HG03378 (cell line): ENCODE measurements around the gene HEXIM2.
"Not testable (repeated sequence)": the region's sequence is repeated elsewhere in the genome, so short reads cannot be mapped to it uniquely, and the experiment has no call there.

Experiments used
- ATAC-seq: cut with Tn5 transposase; IDR thresholded peaks from one replicate; pipeline ENCODE4 v1.9.1; 2021; ENCODE audit warnings: mild to moderate bottlenecking, moderate library complexity; ENCODE audit not compliant: unreplicated experiment

The HEXIM2 gene

DNA sequence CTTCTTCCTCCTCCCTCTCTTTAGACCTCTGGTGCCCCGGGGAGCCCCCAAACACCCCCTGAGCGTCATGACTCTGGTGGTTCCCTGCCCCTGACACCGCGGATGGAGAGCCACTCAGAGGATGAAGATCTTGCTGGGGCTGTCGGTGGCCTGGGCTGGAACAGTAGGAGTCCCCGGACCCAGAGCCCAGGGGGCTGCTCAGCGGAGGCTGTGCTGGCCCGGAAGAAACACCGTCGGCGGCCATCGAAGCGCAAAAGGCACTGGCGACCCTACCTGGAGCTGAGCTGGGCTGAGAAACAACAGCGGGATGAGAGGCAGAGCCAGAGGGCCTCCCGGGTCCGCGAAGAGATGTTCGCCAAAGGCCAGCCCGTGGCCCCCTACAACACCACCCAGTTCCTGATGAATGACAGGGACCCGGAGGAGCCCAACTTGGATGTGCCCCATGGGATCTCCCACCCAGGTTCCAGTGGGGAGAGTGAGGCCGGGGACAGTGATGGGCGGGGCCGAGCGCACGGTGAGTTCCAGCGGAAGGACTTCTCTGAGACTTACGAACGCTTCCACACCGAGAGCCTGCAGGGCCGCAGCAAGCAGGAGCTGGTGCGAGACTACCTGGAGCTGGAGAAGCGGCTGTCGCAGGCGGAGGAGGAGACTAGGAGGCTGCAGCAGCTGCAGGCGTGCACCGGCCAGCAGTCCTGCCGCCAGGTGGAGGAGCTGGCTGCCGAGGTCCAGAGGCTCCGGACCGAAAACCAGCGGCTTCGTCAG lies 7.5 kb downstream of the HEXIM2 start:
- ATAC-seq, result no peak

DNA sequence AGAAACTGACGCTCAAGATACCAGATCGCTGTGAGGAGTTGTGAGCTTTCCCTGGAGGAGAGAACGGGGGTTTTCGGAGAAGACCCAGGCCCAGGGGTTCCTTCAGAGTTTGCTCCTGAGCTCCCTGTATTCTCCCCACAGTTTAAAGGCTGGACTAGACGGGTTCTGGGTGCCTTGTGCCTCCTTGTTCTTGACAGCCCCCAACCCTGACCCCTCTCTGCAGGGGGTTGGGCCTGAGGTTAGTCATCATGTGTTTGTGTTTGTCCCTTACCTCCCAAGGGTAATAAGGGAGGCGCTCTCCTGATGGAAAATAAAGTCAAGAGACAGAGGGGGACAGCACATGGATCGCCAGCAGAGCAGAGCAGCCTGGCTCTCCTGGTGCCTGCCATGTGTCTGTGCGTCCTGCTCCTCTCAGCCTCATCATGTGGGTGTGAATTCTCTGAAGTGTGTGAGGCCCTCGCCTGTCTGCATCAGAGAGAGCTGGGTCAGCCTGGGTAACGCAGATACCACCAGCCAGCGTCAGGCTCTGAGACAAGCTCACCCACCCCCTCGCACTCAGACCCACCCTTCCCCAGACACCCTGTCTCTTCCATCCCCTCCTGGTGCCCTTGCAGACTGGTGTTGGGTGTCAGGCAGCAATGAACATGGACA lies 8.7 kb downstream of the HEXIM2 start:
- ATAC-seq, result no peak

DNA sequence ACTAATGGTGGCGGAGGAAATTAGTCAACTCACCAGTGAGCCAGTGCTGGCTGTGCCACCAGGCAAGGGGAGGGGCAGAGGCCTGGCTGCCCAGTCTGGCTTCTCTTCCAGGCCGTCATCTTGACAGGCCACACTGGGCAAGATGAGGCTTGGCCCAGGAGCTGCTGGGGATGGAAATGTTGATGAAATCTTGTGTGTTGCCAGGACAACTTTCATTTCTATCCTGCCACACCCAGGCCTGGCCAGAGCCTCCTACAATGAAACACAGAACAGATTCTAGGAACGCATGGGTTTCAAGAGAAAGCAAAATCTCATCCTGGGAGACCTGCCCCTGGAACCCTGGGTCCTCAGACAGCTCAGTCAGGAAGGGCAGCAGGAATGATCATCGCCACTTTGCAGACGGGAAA lies 9.3 kb downstream of the HEXIM2 start:
- no peak for ATAC-seq

DNA sequence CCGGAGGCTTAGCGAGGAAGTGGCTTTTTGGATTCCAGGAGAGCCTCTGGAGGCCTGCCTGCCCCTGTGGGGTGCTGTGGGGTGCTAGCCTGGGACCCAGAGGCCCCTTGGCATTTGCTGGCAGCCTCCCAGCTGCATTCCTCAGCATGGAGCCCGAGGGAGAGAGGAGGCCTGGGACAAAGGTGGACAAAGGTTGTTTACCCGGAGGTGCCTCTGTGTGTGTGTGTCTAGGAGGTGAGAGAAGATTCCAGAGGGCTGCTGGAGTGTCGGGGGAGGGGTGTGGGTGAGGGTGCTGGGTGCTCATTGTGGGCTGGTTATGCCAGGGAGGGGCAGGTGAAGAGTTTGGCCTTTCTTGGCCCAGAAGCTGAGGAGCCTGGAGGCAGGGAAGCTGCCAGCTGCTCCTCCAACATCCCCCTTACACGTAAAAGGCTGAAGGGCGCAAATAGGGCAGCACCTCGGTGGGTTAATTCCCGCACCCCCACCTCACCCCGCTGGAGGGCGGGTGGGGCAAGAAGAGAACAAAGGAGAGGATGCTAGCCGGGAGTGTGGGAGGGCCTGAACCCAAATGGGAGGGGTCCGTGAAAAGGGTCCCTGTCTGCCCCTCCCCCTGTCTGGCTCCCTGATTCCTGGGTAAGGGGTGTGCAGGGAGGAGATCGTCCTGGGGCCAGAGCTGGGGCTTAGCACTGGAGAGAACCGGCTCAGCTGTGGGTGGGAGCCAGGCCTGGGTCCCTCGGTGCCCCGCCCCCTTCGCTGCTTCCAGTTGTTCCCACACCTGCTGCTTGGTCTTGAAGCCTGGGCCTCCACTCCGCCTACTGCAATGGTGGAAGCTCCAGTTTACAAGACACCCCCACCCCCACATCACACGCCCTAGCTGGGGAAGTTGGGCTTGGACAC lies 9.9 kb downstream of the HEXIM2 start:
- no peak for ATAC-seq

DNA sequence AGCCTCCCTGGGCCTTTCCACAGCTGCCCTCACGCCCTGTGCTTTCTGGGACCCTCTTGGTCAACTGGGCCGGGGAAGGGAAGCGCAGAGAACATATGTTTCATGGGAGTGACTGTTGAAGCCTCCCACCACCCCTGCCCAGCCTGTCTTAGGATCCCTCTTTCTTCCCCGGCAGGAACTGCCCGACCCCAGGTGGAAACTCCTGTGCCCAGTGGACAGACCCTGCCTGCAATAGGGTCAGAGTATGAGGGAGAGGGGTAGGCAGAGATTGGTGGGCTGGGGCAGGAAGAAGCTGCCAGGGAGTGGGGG lies 10.5 kb downstream of the HEXIM2 start:
- ATAC-seq, result no peak

DNA sequence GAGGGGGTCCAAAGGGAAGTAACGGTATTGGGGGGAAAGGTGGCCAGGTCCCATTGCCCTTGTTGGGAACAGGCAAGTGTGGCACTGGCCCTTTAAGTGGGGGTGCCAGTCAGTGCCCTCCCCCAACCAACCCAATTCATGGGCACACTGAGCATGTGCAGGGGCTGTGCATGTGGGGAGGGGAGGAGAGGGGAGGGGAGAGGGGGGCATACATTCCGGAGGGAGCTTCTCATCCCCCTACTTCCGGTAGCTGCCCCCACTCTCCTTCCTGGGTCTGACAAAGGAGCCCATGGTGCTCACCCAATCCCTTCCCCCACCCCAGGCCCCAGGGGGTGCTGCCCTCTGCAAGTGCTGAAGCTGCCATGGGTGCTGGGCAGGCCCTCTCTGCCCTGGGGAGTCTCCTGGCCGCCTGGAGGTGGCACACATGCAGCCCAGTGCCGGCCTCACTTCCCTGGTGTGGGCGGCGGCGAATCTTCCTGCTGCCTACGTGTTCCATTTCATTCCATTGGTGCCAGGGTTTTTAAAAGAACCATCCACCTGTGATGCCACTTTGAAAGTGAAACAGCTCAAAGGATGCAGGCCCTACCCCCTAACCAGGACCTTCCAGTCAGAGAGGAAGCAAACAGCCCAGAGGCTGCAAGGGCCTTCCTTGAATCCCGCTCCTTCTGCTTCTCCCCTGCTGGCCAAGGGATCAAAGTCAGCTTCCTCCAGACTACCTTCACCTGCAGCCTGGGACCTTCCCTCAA lies 11.0 kb downstream of the HEXIM2 start:
- no peak for ATAC-seq

DNA sequence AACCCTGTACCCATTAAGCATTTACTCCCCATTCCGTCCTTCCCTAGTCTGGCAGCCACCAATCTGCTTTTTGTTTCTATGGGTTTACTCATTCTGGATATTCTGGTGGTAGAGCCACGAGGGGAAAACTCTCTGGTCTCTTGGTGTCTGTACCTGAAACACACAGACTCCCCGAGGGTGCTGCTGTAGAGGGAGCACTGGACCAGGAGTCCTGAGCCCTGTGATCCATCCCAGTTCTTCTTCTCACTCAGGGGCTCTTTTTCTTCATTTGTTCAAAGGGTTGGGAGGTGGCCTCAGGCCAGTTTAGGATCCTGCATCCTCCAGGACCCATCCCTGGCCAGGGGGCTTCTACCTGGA lies 14.1 kb downstream of the HEXIM2 start:
- no peak for ATAC-seq

DNA sequence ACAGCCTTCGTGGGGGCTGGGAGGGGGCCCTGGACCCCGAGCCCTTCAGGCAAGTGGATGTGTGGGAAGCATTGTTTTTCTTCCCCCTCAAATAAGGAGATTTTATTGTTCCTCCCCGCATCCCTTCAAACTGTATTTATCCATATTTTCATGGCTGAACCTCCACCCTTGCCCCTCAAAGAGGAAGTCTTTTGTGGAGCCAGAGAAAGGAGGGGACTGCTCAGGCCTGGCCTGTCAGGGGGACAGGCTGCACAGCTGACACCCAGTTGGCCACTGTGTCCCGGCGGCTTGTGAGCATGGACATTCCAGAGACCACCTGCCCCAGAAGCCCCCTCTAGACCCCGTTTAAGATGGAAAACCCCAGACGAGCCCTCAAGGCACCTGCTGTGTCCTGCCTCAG lies 15.9 kb downstream of the HEXIM2 start:
- ATAC-seq, result no peak

DNA sequence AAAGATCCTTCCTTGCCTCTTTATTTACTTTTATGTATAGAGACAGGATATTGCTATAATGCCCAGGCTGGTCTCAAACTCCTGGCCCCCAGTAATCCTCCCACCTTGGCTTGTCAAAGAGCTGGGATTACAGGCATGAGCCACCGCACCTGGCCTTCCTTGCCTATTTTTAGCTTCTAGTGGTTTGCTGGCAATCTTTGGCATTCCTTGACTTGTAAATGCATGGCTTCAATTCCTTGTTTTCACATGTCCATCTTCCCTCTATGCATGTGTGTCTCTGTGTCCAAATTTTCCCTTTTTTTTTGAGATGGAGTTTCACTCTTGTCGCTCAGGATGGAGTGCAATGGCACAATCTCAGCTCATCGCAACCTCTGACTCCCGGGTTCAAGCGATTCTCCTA lies 22.5 kb downstream of the HEXIM2 start:
- no peak for ATAC-seq

DNA sequence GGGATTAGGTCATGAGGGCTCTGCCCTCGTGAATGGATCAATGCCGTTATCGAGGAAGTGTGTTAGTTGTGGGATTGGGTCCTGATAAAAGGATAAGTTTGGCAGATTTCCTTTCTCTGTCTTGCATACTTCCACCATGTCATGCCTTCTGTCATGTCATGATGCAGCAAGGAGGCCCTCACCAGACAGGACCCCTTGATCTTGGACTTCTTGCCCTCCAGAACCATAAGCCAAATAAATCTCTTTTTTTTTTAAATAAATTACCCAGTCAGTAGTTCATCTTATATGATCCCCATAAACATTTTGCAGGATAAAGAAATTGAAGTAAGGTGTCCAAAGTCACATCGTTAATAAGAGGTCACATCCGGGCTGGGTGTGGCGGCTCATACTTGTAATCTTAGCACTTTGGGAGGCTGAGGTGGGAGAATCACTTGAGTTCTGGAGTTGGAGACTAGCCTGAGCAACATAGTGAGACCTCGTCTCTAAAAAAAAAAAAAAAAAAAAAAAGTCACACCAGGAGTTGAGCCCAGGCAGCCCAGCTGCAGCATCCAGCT lies 25.2 kb downstream of the HEXIM2 start:
- ATAC-seq, result no peak

DNA sequence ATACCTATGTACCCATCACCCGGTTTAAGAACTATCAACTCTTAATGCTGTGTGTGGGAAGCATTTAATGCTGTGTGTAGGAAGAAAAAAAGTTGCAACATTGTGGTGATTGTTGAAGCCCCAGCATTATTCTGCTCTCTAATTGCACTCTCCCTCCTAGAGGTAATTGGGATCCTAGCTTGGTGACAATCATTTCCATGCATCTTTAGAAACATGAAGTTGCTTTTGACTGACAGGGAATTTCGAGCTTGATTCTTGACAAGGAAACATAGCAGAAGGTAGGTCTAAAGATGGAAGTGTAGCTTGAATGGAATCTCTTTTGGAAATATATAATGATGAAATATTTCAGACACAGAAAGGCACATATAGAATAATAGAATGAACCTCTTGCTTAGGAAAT lies 27.3 kb downstream of the HEXIM2 start:
- no peak for ATAC-seq

DNA sequence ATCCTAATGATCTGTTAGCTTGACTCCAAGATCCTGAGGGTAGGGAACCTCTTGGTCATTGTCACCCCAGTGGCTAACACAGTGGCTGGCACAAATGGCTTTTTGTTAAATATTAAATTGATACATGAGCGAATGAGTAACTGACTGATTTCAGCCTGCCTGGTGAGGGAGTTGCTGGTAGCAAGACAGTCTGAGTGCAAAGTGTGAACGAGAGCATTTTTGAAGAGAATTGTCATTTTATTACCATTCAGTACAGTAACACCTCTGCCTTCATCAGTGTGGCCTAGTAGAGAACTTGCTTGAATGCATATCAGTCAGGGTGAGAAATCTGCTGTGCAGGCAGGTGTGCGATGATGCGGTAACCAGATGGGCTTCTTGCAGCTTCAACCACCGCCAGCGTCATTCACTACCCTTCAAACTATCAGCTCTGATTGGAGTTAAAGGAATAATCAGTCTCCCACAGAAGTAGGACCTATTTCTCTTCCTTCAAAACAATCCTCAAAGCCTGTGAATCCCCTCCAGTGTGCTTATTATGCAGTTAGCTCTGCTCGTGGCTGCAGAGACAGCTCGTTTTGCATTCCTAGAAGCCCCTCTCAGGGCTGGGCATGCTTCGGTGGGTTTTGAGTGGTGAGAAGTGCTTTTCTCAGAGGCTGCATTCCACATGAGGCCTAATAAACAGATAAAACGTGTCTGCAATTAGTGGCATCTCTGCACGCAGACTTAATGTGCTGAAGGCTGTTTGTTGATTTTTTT lies 29.0 kb downstream of the HEXIM2 start:
- no peak for ATAC-seq

DNA sequence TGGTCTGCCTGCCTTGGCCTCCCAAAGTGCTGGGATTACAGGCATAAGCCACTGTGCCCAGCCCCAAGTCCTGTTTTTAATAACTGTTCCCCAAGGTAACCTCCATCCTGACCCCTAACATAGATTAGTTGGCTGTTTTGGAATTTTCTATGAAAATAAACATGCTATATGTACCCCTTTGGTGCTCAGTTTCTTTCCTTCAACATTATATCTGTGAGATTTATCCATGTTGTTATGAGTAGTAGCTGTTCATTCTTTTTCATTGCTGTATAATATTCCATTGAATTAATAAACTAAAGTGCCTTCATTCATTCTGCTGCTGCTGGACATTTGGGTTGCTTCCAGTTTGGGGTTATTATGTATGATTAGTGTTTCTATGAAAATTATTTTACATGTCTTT lies 33.7 kb downstream of the HEXIM2 start:
- no peak for ATAC-seq

DNA sequence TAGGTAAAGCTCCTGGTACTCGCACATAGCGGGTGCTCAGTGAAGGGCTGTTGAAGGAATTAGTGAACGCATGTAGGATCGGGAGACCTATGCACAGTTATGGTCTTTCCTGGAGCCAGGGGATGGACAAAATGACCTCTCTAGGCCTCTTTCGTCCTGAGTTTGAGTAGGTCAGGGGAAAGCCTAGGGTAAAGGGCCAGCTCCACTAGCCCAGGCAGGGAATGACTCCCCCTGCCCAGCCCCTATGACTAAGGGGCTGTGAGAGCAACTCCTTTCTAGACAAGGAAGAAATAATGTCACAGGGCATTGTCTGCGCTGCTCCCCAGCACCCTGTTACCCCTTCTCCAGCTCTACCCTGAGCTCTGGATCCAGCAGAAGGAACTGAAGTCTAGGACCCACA lies 35.4 kb downstream of the HEXIM2 start:
- no peak for ATAC-seq

DNA sequence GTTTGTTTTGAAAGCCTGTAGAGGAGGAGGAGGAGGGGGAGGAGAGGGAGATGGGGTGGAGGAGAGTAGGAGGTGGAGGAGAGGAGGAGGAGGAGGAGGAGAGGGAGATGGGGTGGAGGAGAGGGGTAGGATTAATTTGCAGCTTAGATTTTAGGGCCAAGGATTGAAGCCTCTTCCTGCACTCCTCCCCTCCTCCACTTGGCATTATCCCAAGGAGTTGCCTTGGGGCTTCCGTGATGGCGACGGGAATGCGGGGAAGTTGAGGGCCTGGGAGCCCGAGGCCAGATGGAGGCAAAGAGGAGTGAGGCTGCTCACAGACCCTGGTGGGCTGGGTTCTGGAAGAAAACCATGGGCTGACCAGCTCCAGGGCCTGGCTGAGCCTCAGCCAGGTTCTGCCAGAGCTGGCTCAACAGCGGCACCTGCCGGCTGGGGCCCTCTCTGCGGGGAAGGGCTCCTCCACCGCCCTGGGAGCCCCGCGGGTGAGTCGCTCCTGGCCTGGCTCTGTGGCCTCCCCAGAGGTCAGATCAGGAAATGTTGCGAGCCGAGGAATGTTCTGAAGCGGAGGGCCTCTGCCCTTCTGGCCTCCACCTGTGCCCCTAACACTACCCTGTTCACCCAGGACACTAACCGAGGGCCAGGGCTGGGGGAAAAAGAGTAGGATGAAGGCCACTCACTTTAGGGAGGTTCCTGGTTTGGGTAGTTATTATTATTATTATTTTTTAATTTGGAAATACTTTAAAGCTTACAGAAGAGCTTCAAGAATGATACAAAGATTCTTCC lies 36.1 kb downstream of the HEXIM2 start:
- no peak for ATAC-seq

DNA sequence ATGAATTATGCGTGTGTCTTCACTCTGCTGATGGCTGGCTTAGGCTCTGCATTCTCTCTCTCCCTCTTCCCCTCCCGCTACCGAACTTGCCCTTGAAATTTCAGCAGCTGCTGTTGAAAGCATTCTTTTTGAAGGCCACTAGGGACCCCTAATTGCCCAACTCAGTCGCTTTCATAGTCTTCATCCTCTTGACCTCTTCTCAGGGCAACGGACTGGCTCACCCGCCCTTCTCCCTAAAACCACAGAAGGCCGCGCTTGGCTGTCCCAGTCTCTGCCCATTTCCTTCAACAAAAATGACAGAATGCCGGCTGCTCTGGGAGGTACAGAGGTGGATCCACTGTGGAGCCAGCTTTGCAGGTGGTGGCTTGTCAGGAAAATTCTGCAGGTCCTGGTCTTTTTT lies 39.0 kb downstream of the HEXIM2 start:
- no peak for ATAC-seq

DNA sequence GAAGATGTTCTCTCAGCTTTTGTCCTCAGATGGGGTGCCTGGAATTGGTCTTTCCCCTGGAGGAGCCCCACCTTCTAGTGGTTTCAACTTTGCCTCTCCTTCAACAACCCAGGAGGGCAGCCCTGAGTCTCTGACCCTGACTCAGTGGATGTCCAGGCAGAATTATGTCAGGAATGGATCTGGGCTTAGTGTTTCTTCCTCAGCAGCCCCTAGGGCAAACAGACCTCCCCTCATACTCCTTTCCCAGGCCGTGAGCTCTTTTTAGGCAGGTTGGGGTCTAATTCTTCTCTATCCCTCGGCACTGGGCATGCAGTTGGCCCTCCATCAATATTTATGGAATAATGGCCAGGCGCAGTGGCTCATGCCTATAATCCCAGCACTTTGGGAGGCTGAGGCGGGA lies 39.8 kb downstream of the HEXIM2 start:
- no peak for ATAC-seq

DNA sequence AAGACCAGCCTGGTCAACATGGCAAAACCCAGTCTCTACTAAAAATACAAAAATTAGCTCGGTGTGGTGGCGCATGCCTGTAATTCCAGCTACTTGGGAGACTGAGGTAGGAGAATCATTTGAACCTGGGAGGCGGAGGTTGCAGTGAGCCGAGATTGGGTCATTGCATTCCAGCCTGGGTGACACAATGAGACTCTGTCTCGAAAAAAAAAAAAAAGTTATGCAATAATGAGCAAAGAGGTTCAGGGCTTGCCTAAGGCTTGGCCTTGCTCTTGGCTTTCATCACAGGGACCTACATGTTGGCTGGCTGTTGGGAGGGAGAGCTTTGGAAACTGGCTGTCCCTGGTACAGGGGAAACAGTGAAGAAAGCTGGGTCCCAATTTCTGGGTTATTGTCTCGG lies 40.2 kb downstream of the HEXIM2 start:
- not testable (repeated sequence) for ATAC-seq

DNA sequence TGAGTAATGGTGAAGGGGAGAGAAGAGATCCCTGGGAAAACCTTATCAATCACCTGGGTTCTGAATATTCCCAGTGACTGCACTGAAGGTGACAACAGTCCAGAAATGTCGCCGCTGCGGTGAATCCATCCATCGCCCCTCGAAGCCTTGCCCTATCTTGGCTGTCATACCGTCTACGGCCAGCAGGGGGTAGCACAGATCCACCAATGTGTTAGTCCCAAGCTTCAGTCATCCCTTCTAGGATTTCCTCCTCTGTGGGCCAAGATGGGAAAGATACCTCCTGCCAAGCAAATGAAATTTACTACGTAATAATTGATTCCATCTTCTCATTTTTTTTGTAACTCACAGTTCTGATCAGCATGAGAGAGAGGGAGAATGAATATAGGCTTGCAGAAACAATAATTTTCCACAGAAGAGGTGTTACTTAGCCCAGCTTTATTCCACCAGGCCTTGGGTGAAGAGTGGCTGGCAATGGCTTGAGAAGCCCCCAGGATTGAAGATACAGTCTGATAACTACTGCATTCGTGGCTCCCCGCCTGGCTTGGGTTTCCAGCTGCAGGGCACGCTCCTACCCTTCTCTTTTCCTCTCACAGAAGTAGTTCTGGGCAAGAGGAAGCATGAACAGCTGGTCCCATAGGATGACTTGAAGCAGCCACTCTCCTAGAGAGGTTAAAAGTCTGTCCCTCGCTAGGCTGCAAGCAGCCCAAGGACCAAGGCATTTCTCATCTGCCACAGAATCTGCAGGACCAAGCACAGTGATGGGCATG lies 57.4 kb downstream of the HEXIM2 start:
- no peak for ATAC-seq
